Stimulated activated CD8-positive, alpha-beta memory T cell treated with anti-CD3 and anti-CD28 coated beads, Interleukin-4, amount 100 ng/mL, for 1 hour (primary cell): ENCODE data around the gene BICD2.

Experiments used
- DNase-seq, 2 donors: peaks; one replicate each; pipeline ENCODE4 v3.0.0-alpha.2; 2020; ENCODE audit warnings: low read depth in 2 of 2, low spot score in 1 of 2

The BICD2 gene

DNA sequence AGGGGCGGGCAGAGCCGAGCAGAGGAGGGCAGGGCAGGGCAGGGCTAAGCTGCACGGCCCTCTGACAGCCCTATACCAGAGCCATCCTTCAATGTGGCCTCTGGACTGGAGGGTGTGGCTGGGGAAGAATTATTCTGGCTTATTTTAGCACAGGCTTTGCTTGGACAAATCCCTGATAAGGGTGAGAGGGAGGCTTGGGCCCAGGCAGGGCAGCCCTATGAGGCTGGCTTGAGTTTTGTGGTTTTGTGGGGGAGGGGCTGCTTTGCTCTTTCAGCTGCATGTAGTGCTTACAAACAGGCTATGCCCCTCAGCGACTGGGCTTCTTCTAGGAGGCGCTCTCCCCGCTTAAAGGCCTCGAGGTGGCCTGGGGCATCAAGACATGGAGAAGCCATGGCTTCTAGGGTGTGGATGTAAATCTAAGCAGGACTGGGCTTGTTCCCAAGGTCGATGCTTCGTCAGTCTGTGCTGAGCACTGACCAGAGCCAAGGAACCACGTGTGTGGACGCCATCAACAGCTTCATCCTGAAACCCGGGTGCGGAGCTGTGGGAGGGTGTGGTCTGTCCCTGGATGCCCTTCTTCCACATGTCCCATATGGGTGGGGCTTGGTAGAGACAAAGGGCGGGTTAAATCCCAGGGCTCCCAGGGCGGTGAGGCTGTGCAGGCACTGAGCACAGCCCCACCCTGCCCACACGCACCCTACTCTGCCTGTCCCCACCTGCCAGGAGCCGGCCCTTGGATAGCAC, 49.0 kb downstream of the BICD2 start:
- no peak for DNase-seq

GRCh38 chr9:92714787-92715487, 49.7 kb downstream of the BICD2 start:
- no peak for DNase-seq

DNA sequence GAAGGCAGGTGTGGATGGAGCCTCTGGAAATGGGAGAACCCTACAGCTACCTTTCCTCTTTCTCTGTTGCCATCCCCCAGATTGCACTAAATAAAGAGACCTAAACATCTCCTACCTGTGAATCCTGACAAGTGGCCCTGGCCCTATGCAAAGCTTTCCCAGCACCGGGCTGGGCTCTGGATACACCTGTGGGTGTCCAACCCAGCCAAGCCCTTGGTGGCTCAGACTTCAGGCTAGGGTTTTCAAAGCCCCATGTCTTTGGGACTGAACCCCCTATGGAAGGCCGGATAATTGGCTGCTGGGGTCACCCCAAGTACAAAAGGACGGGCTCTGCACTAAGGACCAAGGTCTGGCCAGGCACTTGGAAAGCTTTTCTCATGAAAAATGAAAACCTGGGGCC, 50.6 kb downstream of the BICD2 start:
- DNase-seq = no peak

DNA sequence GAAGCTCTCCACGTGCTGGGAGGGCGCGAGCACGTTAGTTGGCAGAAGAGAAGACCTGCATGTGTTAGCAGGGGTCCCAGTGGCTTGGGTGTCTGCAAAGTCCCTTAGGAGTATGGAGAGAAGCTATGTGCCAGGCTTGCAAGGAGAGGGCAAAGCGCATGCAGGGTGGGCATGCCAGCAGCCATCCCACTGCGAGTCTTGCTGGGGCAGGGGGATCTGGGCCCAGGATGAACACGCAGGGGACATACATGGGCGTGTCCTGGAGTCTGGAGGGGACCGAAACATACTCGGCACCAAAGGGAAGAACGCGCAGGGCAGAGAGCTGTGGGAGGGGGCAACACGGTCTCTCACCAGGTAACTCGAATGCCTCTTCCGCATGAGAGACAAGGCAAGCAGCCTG, 51.1 kb downstream of the BICD2 start:
- no peak for DNase-seq

DNA sequence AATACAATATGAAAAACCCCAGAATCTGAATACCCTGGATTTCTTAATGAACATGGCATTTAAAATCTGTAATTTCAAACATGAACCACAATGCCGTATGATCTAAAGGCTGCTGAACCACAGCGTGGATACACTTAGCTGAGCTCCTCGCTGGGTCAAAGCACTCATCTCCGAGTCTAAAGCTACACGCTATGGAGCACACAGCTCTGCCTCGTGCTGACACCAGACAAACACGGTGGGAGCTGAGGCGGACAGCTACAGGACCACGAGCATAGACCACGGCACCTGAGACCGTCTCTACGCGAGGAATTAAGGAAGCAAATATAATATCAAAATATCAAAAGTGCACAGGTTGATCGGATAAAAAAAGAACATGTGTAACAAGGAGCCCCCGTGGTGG, 51.9 kb downstream of the BICD2 start:
- DNase-seq = no peak

DNA sequence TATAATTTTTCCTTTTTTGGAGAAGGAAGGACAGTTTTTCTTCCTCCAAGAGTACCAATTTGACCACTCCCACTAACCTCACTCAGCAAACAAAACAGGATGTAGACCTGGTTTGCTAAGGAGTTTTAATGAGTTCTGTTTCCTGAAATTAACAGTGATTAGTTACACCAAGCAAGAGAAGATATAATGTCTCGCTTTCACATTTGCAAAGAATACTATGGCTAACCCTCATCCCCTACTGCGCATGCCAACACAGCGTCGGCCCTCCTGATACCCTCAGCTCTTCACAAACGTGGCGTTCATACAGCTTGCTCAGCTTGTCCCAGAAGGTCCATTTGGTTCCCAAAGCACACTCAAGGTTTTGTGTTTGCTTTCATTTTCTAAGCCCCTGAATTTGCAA, 52.8 kb downstream of the BICD2 start:
- no peak for DNase-seq

- DNase-seq = no peak
Observed at GRCh38 chr9:92711146-92711545, 53.5 kb downstream of the BICD2 start.

DNA sequence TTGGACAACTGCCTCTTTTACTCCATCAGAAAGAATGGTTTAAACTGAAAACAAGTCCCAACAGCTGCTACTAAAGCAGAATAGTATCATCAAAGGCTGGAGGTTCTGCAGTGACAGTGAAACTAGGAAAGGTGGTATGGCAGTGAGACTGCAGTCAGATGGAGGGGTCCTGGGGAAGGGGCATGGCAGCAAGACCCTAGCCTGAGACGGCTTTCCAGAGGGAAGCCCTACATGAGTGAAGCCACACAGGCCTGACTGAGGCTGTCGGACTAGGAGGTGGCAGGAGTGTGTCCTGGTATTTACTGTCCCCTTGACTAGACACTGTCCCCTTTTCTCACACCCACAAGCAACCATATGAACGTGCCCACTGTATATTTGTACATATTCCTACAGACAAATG, 54.3 kb downstream of the BICD2 start:
- DNase-seq = no peak

DNA sequence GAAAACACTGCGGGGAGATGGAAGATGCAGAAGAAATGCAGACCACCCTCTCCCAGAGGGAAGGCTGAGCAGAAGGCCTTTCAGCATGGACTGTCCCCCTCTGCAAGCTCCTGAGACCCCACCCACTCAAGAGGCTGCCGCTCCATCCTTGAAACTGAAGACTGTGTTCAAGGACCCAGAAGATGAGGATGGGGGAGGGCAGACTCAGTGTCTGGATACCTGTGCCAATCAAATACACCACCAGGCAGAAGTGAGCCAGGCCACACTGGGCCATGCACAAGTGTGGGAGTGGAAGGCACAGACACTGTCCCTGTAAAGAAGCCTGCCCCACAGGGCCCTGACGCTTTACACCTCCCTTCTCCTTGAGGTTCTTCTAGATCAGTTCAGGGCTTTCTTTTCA, 54.7 kb downstream of the BICD2 start:
- DNase-seq = no peak

GRCh38 chr9:92709240-92709639, 55.4 kb downstream of the BICD2 start:
- DNase-seq = no peak

GRCh38 chr9:92707530-92707929, 57.1 kb downstream of the BICD2 start:
- no peak for DNase-seq

- DNase-seq = no peak
Observed at GRCh38 chr9:92706218-92706940, 58.3 kb downstream of the BICD2 start.

DNA sequence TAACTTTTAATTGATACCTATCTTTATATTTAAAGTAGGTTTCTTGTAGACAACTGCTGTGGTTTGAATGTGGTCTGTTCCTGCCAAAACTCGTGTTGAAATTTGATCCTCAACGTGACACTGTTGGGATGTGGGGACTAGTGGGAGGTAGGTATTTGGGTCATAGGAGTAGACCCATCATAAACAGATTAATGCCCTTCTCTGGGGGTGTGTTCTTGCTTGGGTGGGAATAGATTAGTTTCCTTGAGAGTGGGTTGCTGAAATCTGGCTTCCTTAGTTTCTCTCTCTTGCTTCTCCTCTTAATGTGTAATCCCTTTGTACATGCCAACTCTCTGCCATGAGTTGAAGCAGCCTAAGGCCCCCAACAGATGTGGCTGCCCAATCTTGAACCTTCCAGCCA, 60.1 kb downstream of the BICD2 start:
- DNase-seq = no peak

DNA sequence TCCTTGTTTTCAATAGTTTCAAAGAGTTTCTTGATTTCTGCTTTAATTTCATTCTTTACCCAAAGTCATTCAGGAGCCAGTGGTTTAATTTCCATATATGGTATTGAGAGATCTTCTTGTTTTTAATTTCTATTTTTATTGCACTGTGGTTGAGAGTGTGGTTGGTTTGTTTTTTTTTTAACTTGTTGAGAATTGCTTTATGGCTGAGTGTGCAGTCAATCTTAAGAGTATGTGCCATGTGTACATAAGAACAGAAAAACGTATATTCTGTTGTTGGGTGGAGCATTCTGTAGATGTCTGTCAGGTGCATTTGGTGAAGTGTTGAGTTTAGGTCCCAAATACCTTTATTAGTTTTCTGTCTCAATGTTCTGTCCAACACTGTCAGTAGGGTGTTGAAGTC, 68.0 kb downstream of the BICD2 start:
- DNase-seq = no peak

- no peak for DNase-seq
Observed at GRCh38 chr9:92686954-92687353, 77.7 kb downstream of the BICD2 start.

DNA sequence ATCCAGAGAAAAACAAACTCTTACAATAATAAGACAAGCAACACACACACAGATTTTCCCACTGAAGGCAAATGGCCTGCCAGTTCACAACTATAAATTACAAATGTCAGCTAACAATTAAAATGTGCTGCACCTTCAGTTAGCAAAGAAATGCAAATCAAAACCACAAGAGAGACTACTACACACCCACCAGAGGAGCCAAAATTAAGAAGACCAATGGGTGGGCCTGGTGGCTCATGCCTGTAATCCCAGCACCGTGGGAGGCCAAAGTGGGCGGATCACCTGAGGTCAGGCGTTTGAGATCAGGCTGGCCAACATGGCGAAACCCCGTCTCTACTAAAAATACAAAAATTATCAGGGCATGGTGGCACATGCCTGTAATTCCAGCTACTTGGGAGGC, 79.6 kb downstream of the BICD2 start:
- DNase-seq = no peak

GRCh38 chr9:92682269-92682668, 82.4 kb downstream of the BICD2 start:
- no peak for DNase-seq

DNA sequence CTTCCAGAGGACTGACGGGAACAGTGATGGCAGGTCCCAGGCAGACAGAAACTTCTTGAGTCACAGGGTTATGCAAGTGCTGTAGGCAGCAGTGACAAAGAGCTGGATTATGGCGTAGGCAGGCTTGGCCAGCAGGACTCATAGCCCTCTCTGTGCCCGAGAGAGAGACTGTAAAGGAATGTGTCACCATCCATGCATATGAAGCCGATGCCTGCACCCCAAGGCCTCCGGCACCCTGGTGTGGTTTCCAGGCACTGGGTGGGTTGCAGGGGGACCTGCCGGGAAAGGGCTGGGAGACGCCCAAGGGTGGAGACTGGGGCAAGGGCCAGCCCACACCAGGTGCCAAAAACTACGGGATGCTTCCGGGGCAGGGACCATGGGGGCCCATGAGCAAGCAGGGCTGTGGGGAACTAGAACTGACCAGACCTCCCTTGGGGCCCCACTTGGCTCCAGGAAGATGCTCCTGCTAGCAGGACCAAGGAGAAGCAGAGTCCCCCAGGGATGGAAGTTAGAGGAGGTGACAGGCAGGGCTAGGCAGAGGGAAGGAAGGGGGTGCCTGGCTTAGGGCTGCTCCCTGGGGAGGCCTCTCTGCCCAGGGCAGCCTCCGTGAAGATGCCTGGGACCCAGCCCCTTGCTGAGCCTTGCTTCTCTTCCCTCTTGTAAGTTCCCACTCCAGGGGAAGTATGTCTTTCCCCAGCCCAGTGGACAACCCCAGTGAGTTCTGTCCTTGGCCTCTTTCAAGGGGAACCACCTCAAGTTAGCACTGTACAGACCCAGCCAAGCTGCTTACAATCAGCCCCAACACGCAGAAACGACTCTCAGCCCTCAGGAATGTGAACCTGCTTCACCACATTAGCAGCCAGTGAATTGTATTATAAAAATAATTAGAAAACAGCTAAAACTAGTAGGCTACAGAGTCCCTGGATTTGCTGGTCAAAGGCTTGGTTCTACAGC, 84.2 kb downstream of the BICD2 start:
- DNase-seq = no peak

DNA sequence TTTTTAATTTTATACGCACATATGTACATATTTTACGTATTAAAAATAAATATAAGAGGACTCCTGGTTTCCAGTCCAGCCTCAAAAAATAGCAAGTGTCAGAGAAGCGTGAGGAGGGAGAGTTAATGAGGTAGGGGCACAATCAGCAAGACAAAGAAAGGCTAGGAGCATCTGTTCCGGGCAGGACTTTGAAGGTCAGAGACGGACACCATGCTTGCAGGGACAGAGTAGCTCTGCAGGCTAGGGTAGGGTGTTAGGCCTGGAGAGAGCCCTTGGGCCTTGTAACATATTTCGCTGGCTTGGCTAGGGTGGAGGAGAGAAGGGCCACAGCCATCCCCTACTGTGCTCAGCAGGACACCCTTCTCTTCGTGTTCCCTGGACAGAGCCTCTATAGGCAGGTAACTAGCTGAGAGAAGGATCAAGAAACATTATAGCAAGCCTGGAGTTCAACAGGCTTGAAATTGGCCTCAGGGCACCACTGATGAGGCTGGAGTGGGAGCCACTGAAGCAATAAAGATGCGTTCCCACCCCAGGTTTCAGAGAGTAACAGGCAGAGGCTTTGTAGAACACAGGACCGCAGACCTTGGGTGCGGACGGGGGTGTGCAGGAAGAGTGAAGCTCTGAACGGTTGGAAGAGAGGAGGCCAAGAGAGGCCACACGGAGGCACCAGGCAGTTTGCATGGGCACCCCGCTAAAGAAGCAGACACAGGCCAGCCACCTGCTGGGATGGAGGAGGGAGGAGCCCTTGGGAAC, 85.0 kb downstream of the BICD2 start:
- no peak for DNase-seq

DNA sequence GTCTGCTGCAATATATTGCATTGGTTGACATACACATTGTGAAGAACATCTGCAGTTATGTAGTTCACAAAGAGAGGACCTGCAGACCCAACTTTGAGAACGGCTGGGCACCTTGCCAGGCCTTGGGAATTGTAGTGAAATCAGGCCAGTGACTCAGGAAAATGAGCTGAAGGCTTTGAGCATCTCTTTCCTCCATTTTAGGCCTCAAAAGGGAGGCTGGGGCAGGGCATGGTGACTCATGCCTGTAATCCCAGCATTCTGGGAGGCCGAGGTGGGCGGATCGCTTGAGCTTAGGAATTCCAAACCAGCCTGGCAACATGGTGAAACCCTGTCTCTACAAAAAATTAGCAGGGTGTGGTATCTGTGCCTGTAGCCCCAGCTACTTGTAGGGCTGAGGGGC, 93.3 kb downstream of the BICD2 start:
- no peak for DNase-seq
